Tracheal epithelial cell (primary cell): Measurements from ENCODE around the gene IDI2. TPM values are rescaled to one million over a fixed set of nuclear protein-coding genes. Genes with fewer than 3 reads are reported as not detected.

Experiments used
- total RNA-seq: library from RNA; depleted of rRNA; stranded (reverse); fragments of >200 nt; gene quantifications from 2 replicates; pipeline ENCODE4 v1.2.1, GENCODE V29; 2014

IDI2 gene
- not detected in 2 replicates for total RNA-seq

GRCh38 chr10:1025683-1026082, at the start of gene IDI2:
TSS of gene IDI2 (minus strand) at chr10:1025859. CDS start at chr10:1024723, 1,136 bp downstream.

GRCh38 chr10:1056326-1057105, 30.9 kb upstream of the IDI2 start, which contains the start of gene WDR37:
TSS of gene WDR37 (plus strand) at chr10:1056385. CDS start at chr10:1072156, 15,771 bp downstream.

GRCh38 chr10:1048732-1049424, 23.2 kb upstream of the IDI2 start, which contains the start of gene IDI1:
TSS of gene IDI1 (minus strand) at chr10:1049119. CDS start at chr10:1049003, 116 bp downstream.

GRCh38 chr10:987870-988666, 37.6 kb downstream of the IDI2 start, which contains the start of gene GTPBP4:
TSS of gene GTPBP4 (plus strand) at chr10:988434. CDS start at chr10:988480, 46 bp downstream.

Other genes with a start within 250 kb of the IDI2 start
- gene LARP4B, start 94.2 kb downstream of the IDI2 start, total RNA-seq, result 24.5 and 24.8 TPM in 2 replicates
- gene GTPBP4, start 37.4 kb downstream of the IDI2 start, total RNA-seq, result 35.8 and 50.1 TPM in 2 replicates
- gene IDI1, start 23.3 kb upstream of the IDI2 start, total RNA-seq, result 96.9 and 109 TPM in 2 replicates
- gene WDR37, start 30.5 kb upstream of the IDI2 start, total RNA-seq, result 8.2 and 9.4 TPM in 2 replicates